Midbrain (tissue), 1 donor: ENCODE results near the gene CLTB.
A peak's percentile ranks its signal among the peaks of the same experiment; 100 is the strongest.

Source experiments
- DNase-seq: peaks from one replicate; lab custom pipeline; 2025; lab: John Stamatoyannopoulos, UW

CLTB gene

GRCh38 chr5:176382721-176383120 is 33.6 kb downstream of the CLTB start:
- DNase-seq: no peak

- no peak for DNase-seq
Measured at GRCh38 chr5:176381979-176382378, 34.4 kb downstream of the CLTB start.

- no peak for DNase-seq
Measured at GRCh38 chr5:176381423-176381822, 34.9 kb downstream of the CLTB start.

GRCh38 chr5:176379881-176380280 is 36.5 kb downstream of the CLTB start:
- no peak for DNase-seq

GRCh38 chr5:176373100-176373818 is 43.1 kb downstream of the CLTB start:
- no peak for DNase-seq

GRCh38 chr5:176371621-176372539 is 44.5 kb downstream of the CLTB start:
- no peak for DNase-seq

- DNase-seq: no peak
Measured at GRCh38 chr5:176369934-176370711, 46.2 kb downstream of the CLTB start.

- no peak for DNase-seq
Measured at GRCh38 chr5:176368726-176369125, 47.6 kb downstream of the CLTB start.

GRCh38 chr5:176366232-176366894 is 50.0 kb downstream of the CLTB start:
- no peak for DNase-seq

- DNase-seq: peak; percentile 40
Measured at GRCh38 chr5:176365351-176366231, 50.7 kb downstream of the CLTB start, which contains the start of gene ARL10. Gene ARL10 (plus strand): TSS chr5:176365487. CDS start chr5:176365564, 77 bp downstream.

GRCh38 chr5:176364765-176365350 is 51.5 kb downstream of the CLTB start:
- DNase-seq: no peak

GRCh38 chr5:176362233-176362490 is 54.2 kb downstream of the CLTB start:
- DNase-seq: no peak

- peak; percentile 93 for DNase-seq
Measured at GRCh38 chr5:176361437-176362232, 54.7 kb downstream of the CLTB start, which contains the start of gene KIAA1191. Gene KIAA1191 (minus strand): TSS chr5:176361764. CDS start chr5:176359508, 2,256 bp downstream.

- no peak for DNase-seq
Measured at GRCh38 chr5:176360894-176361436, 55.4 kb downstream of the CLTB start.

GRCh38 chr5:176359658-176360057 is 56.7 kb downstream of the CLTB start:
- DNase-seq: no peak

GRCh38 chr5:176356179-176356566 is 60.2 kb downstream of the CLTB start:
- no peak for DNase-seq

GRCh38 chr5:176355400-176356178 is 60.8 kb downstream of the CLTB start:
- no peak for DNase-seq

- no peak for DNase-seq
Measured at GRCh38 chr5:176353533-176353932, 62.8 kb downstream of the CLTB start.
